ENCODE results near the gene YIPF6.
"Not testable (repeated sequence)": the region's sequence is repeated elsewhere in the genome, so short reads cannot be mapped to it uniquely, and the experiment has no call there.

YIPF6 gene, protein sequence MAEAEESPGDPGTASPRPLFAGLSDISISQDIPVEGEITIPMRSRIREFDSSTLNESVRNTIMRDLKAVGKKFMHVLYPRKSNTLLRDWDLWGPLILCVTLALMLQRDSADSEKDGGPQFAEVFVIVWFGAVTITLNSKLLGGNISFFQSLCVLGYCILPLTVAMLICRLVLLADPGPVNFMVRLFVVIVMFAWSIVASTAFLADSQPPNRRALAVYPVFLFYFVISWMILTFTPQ

DNA sequence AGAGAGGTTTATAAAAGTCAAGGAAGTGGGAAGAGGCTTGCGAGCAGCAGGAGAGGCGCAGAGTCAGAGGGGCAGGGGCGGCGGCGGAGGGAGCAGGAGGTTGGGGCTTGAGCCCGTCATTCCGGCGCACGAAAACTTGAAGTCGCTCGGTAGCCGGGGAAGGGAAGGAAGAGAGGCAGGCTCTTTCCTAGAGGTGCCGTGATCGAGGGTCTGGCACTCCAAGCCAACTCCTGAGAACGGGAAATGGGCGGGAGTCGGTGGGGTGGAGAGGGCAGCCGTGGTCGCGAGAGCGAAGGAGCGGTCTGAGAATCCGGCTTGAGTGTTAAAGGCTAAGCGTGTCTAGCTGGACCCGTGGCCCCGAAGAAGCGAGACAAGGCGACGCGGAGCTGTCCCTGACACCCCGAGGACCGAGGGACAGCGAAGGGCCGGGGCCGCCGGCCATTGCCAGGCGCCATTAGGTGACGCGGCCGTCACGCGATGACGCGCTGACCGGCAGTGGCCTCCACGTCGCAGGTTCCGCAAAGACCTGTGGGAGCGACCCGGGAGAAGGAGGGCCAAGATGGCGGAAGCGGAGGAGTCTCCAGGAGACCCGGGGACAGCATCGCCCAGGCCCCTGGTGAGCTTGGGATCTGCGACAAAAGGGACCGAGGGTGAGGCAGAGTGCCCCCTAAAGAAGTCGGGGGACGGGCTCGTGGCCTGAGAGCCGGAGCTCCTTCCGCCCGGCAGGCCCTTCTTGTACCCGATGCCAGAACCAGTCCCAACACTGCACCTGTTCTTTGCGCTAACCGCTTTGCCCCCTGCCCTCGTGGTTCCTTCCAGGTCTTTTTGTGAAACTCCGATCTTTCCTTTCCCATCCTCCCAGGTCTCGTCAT, at the start of gene YIPF6:
YIPF6 (plus strand) TSS at position 544 of the 872 bp plus-strand sequence; CDS start at position 560, 16 bp downstream.
- DNase-seq = peak; percentile 29

DNA sequence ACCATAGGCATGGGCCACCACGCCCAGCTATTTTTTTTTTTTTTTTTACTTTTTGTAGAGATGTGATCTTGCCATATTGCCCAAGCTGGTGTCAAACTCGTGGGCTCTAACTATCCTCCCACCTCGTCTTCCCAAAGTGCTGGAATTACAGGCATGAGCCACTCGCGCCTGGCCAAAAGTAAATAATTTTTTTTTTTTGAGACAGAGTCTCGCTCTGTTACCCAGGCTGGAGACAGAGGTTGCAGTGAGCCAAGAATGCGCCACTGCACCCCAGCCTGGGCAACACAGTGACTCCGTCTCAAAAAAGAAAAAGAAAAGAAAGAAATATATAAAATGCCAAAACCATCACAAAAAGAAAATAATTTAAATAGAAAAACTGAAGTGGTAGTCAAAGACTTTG, 47.1 kb upstream of the YIPF6 start:
- no peak for DNase-seq

DNA sequence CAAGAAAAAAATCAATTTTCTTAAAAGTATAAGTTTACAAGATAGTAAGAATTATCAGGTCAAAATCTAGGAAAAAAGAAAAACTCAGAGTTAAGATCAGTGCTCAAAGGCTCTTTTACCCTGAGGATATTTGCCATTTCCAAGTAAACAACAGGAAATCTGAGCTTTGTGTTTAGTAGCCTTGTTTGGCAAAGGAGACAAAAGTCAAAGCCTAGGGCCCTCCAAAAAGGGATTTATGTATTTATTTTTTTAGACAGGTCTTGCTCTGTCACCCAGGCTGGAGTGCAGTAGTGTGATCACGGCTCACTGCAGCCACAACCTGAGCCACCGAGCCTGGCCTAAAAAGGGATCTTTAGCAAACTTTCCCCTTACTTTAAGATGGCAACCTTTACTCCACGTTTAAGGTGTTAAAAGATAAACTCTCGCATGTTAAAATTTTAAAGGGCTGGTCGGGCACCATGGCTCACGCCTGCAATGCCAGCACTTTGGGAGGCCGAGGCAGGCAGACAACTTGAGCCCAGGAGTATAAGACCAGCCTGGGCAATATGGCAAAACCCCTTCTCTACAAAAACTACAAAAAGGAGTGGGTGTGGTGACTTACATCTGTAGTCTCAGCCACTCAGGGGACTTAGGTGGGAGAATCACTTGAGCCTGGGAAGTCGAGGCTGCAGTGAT, 44.2 kb upstream of the YIPF6 start:
- DNase-seq = no peak

DNA sequence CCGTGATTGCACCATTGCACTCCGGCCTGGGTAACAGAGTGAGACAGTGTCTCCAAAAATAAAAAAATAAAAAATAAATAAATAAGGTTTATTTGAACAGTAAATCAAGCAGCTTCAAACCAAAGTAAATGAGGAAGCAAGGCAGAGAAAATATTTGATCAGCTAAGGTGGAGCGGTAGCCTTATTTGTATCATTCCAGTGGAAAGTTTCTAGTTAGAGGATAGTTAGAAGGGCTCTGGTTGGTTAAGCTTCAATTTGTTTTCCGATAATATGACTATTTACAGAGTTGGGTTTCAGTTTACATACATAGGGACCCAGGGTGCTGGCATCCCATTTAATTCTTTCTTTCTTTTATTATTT, 43.7 kb upstream of the YIPF6 start:
- no peak for DNase-seq

DNA sequence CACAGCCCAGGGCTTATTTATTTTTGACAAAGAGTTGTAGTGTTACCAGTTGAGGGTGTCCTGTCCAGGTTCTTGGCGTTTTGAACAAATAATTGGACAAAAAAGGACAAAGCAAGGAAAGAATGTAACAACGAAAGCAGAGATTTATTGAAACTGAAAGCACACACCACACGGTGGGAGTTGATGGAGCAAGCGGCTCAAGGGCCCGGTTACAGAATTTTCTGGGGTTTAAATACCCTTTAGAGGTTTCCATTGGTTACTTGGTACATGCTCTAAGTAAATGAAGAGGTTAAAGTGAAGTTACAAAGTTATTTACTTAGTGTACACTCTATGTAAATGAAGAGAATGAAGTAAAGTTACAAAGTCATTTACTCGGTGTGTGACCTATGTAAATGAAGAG, 37.8 kb upstream of the YIPF6 start:
- no peak for DNase-seq

DNA sequence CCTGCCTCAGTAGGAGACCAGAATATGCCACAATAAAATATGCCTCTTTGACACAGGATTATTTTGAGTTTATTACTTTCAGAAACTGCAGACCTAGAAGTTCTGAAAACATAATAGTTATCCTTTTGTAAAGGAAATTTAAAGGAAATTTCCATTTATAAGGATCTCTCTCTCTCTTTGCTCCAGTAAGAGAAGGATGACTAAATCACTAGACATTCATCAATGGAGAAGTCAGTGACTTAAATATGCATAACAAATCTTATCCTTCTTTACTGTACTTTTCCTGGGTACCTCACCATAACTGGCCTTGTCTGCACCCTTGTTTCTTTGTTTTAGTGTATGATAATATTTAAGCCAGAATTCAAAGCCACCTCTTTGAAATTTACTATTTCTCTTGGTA, 37.3 kb upstream of the YIPF6 start:
- no peak for DNase-seq

DNA sequence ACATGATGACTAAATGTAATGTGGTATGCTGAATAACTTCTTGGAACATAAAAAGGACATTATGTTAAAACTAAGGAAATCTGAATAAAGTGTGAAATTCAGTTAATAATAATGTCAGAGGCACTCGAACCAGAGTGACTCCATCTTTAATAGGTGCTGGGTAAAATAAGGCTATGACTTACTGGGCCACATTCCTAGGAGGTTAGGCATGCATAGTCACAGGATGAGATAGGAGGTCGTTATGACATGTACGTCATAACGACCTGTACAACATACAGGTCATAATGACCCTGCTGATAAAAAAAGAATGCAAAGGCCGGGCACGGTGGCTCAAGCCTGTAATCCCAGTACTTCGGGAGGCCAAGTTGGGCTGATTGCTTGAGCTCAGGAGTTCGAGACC, 36.7 kb upstream of the YIPF6 start:
- no peak for DNase-seq

DNA sequence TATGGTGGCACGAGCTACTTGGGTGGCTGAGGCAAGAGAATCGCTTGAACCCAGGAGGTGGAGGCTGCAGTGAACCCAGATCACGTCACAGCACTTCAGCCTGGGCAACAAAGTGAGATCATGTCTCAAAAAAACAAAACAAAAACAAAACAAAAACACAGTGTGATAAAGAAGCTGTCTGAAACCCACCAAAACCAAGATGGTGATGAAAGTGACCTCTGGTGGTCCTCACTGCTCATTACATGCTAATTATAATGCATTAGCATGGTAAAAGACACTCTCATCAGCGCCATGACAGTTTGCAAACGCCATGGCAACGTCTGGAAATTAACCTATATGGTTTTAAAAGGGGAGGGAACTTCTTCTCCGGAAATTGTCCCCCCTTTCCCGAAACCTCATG, 36.2 kb upstream of the YIPF6 start:
- DNase-seq = no peak

DNA sequence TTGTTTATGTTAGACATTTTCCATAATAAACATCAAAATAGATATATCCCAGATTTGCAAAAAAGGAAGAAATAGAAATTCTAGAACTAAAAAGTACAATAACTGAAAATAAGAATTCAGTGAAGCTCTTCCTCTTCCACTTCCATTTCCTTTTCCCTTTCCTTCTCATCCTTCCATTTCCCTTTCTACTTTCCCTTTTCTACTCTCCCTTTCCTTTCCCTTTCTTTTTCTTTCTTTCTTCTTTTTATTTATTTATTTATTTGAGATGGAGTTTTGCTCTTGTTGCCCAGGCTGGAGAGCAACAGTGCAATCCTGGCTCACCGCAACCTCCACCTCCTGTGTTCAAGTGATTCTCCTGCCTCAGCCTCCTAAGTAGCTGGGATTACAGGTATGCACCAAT, 35.0 kb upstream of the YIPF6 start:
- no peak for DNase-seq

DNA sequence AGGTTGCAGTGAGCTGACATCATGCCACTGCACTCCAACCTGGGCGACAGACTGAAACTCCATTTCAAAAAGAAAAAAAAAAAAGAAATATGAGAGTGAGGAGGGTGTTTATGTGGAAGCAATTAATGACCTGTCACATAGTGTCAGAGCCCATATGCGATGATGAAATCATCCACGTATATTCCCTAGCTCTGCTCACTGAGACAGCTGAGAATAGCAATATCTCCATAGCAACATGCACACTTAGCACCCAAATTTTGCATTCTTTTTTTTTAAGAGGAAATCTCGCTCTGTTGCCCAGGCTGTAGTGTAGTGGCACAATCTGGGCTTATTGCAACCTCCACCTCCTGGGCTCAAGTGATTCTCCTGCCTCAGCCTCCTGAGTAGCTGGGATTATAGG, 34.1 kb upstream of the YIPF6 start:
- DNase-seq = no peak

DNA sequence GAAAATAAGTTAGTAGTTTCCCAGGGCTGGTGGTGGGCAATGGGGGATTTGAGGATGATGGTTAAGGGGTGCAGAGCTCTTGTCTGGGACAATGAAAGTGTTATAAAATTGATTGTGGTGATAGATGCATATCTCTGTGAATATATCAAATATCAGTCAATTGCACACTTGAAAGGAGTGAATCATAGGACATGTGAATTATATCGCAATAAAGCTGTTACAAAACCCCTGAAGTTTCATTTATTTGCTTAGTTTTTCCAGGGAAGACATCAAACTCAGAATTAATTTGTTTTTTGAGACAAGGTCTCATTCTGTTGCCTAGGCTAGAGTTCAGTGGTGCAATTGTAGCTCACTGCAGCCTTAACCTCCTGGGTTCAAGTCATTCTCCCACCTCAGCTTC, 17.9 kb upstream of the YIPF6 start:
- DNase-seq = no peak

DNA sequence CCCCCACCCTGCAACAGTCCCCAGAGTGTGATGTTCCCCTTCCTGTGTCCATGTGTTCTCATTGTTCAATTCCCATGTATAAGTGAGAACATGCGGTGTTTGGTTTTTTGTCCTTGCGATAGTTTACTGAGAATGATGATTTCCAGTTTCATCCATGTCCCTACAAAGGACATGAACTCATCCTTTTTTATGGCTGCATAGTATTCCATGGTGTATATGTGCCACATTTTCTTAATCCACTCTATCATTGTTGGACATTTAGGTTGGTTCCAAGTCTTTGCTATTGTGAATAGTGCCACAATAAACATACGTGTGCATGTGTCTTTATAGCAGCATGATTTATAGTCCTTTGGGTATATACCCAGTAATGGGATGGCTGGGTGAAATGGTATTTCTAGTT, 12.7 kb upstream of the YIPF6 start:
- not testable (repeated sequence) for DNase-seq

DNA sequence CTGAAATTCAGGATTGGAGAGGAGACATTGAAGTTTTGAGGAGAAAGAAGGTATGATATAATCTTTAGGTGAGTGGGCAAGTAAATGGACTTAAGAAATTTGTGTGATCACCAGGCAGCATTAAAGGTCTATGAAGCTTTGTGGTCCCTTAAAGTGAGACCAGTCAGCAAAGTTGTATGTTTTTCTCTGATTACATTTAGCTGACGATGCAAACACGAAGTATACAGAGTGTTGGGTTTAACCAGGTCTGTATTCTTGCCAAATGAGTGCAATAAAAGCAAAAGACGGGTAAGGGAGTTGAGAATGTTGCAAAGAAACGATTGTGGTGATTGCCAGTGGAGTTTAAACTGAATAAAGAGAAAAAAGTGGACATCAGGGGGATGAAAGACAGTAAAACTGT, 11.6 kb upstream of the YIPF6 start:
- DNase-seq = no peak

DNA sequence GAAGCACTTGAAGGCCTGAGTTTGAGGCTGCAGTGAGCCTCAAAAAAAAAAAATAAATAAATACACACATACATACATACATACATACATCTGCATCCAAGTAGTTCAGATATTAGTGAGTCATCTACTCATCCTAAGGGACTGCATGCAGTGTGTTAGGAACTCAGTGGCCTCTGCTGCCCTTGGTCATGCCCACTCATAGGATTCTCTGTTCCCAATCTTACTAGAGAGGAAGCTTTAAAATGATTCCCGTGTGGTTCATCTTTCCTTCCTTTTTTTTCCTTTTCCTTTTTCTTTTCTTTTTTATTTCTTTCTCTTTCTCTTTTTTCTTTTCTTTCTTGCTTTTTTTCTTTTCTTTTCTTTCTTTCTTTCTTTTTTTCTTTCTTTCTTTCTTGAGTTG, 10.9 kb upstream of the YIPF6 start:
- no peak for DNase-seq

DNA sequence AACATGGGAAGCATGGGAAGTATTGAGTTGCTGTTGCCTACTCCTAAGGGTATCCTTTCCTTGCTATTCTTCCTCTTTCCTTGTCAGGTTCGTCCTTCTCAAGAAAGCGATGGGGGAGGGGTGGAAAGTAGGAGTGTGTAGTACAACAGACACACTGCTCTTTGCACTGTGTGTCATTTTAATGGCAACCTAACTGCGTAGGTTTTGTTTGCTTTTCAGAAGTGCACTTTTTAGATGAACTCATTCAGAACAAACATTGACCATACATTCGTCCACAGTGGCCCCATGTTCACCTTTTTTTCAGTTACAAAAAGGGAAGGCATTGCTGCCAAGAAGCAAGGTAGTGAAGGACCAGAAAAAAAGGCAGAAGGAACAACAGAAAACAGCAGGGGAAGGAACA, 10.2 kb upstream of the YIPF6 start:
- no peak for DNase-seq

DNA sequence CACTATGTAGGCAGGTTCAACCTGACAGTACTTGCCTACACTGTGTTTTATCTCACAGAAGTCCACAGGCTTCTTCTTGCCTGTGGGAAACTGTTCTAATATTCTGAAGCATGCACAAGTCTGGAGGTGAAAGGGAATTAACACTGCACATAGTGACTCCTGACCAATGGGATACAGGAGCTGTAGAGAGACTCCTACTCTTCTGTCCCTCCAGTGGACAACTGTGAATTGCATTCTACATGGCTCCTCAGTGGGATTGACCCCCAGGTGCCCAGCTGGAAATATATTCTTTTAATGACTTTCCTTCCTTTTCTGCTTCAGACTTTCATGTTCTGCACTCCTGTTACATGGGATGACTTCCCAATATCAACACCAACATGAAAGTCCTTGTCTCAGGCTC, 8.2 kb upstream of the YIPF6 start:
- no peak for DNase-seq

DNA sequence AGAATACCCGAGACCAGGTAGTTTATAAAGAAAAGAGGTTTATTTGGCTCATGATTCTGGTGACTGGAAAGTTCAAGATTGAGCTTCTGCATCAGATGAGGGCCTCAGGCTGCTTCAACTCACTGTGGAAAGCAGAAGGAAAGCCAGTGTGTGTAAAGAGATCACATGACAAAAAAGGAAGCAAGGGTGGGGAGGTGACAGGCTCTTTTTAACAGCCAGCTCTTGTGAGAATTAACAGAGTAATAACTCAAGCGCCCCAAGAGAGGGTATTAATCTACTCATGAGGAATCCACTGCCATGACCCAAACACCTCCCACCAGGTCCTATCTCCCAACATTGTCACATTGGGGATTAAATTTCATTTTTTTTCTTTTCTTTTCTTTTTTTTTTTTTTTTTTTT, 6.3 kb upstream of the YIPF6 start:
- DNase-seq = no peak

DNA sequence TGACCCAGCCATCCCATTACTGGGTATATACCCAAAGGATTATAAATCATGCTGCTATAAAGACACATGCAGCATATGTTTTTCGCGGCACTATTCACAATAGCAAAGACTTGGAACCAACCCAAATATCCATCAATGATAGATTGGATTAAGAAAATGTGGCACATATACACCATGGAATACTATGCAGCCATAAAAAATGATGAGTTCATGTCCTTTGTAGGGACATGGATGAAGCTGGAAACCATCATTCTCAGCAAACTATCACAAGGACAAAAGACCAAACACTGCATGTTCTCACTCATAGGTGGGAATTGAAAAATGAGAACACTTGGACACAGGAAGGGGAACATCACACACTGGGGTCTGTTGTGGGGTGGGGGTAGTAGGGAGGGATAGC, 5.1 kb upstream of the YIPF6 start:
- DNase-seq = not testable (repeated sequence)

DNA sequence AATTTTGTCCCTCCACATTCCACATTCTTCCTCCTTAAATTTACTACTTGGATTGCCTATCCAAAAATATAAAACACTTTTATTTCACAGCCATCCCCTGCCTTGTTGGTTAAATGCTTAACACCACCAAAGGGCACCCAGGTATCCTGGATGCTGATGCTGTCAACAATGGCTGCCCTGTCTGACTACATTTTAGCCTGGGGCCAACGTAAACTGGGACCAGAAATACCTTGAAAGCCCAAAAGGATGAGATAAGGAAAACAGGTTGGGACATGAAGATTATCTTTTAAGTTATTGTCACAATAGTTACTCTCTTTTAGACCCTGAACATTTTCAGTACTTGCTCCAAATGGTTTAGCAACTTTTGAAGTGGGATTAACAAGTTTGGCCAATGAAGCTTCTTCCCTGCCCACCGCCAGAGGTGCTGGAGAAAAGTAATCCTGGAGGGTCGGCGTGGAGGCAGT, 775 bp upstream of the YIPF6 start:
- DNase-seq = no peak

DNA sequence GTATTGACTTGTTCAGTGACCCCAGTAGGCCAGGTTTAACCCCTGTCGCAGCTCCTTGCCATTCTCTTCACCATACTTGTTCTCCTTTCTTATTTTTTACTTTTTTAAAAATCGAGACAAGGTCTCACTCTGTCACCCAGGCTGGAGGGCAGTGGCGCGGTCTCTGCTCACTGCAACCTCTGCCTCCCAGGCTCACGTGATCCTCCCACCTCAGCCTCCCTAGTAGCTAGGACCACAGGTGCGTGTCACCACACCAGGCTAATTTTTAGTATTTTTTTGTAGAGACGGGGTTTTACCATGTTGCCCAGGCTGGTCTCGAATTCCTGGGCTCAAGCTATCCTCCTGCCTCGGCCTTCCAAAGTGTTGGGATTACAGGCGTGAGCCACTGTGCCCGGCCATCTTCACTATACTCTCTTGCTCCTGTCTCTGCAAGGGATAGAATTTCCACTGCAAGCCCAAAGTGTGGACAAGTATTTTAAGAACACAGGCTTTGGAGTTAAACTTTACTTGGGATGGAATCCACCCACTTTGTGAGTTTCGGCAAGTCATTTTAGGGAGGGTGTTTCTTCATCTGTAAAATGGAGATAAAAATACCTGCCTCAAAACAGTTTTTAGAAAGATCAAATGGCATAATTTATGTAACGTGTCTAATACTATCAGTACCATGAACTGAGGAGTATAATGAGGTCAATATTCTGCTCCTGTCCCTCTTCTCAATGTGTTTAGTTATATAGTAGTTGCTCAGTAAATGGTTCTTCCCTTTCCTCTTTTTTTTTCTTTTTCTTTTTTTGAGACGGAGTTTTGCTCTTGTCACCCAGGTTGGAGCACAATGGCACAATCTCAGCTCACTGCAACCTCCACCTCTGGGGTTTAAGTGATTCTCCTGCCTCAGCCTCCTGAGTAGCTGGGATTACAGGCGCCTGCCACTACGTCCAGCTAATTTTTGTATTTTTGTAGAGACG, 973 bp downstream of the YIPF6 start:
- no peak for DNase-seq

DNA sequence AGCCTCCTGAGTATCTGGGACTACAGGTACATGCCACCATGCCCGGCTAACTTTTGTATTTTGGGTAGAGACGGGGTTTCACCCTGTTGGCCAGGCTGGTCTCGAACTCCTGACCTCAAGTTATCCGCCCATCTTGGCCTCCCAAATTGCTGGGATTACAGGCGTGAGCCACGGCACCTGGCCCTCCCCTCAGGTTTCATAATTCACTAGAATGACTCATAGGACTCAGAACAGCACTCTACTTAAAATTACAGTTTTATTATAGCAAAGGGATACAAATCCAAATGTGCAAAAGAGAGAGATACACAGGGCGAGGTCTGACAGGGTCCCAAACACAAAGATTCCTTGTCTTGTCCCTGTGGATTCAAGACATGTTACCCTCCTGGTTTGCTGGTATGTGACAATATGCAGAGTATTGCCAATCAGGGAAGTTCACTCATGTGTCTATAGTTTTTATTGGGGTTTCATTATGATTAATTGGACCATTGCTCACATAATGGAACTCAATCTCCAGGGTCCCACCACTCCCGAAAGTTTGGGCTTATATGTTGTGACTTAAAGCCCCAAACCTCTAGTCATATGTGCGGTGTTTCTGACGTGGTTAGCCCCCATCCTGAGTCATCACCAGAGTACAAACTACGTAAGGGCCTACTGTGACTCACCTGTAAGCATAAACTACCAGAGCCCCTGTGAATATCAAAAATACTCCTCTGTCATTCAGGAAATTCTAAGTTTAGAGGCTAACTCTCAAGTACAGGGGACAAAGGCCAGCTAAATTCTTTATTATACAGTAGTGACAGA, 5.2 kb downstream of the YIPF6 start:
- no peak for DNase-seq

DNA sequence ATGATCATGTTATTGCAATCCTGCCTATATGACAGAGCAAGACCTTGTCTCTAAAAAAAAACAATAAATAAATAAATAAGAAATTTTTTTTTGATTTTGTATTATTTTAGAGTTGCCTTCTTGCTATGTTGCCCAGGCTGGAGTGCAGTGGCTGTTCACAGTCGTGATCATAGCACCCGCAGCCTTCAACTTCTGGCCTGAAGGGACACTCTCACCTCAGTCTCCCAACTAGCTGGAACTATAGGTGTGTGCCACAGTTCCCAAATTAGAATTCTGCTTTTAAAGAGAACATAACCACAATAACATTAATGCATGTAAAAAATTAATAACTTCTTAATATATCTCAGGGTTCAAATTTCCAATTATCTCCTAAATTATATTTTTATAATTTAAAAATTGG, 7.8 kb downstream of the YIPF6 start:
- no peak for DNase-seq

Measured in NCI-H526 treated with DMSO at 0.1 percent for 48 hours (cell line).